A673 (cell line): Measurements from ENCODE around the gene STK11. TPM values are rescaled to one million over a fixed set of nuclear protein-coding genes. Genes with fewer than 3 reads are reported as not detected.
A peak's percentile ranks its signal among the peaks of the same experiment; 100 is the strongest.

Experiments used
- BruUV-seq: library from RNA; stranded (reverse); fragments of 400-500 nt; replicated peaks from 2 replicates; lab custom pipeline; 2021; lab: Mats Ljungman, UMichigan
- CTCF ChIA-PET: fragments of 300-600 bp; sonication (Branson Sonifier 250); formaldehyde crosslinking; loops from one replicate; lab custom pipeline; 2022; ENCODE audit warnings: antibody characterized with exemption; lab: Charles Lee
- POLR2A ChIA-PET: fragments of 300-600 bp; sonication (Branson Sonifier 250); formaldehyde crosslinking; loops from one replicate; lab custom pipeline; 2022; ENCODE audit warnings: antibody characterized with exemption; ENCODE audit not compliant: low non-redundant PET; lab: Charles Lee
- DNase-seq: peaks from one replicate; pipeline ENCODE4 v3.0.0-alpha.2; 2015; ENCODE audit warnings: low spot score
- H3K27ac ChIP-seq: fragments of 200-600 bp; sonication (generic); 2 replicates; pipeline ENCODE4 v1.5.1; 2016; ENCODE audit warnings: mixed run types, low read depth, mild to moderate bottlenecking, mixed read lengths, antibody characterized with exemption, low read length; ENCODE audit not compliant: poor library complexity, severe bottlenecking
- H3K27me3 ChIP-seq: fragments of 200-600 bp; sonication (generic); replicated peaks from 2 replicates; pipeline ENCODE4 v1.6.1; 2017; ENCODE audit warnings: mixed run types, low read depth, mild to moderate bottlenecking, mixed read lengths, antibody characterized with exemption, low read length; ENCODE audit not compliant: insufficient read depth, poor library complexity
- H3K36me3 ChIP-seq: fragments of 200-600 bp; sonication (generic); 2 replicates; pipeline ENCODE4 v1.6.1; 2016; ENCODE audit warnings: mixed run types, mild to moderate bottlenecking, mixed read lengths, antibody characterized with exemption, low read length; ENCODE audit not compliant: insufficient read depth, poor library complexity, severe bottlenecking
- H3K4me1 ChIP-seq: fragments of 200-600 bp; sonication (generic); 2 replicates; pipeline ENCODE4 v1.6.1; 2017; ENCODE audit warnings: mixed run types, mild to moderate bottlenecking, mixed read lengths, antibody characterized with exemption, low read length; ENCODE audit not compliant: insufficient read depth, poor library complexity, severe bottlenecking
- H3K4me3 ChIP-seq: fragments of 200-600 bp; sonication (generic); 2 replicates; pipeline ENCODE4 v1.5.1; 2016; ENCODE audit warnings: low read depth, mixed run types, mild to moderate bottlenecking, mixed read lengths, low read length; ENCODE audit not compliant: poor library complexity, severe bottlenecking
- H3K9me3 ChIP-seq: fragments of 200-600 bp; sonication (generic); 2 replicates; pipeline ENCODE4 v1.6.1; 2016; ENCODE audit warnings: mixed run types, low read depth, mild to moderate bottlenecking, mixed read lengths, antibody characterized with exemption, low read length; ENCODE audit not compliant: poor library complexity, severe bottlenecking
- CTCF ChIP-seq: fragments of 300-800, 200-600 bp; sonication (generic); conservative IDR thresholded peaks from 2 replicates; pipeline ENCODE4 v1.5.1; 2017; ENCODE audit warnings: low read depth, mild to moderate bottlenecking, antibody characterized with exemption, low read length, moderate library complexity, mixed read lengths
- EZH2 ChIP-seq: fragments of 200-600 bp; sonication (generic); IDR thresholded peaks from 2 replicates; pipeline ENCODE4 v1.6.1; 2017; ENCODE audit warnings: borderline replicate concordance, low read depth, mild to moderate bottlenecking, mixed read lengths, antibody characterized with exemption, low read length; ENCODE audit not compliant: poor library complexity, severe bottlenecking
- intact Hi-C: fragments of 100-400 bp; cut with micrococcal nuclease; formaldehyde crosslinking; loops from one replicate; pipeline ENCODE4 v1.10.0; 2022; ENCODE audit not compliant: unreplicated experiment
- total RNA-seq: library from RNA; stranded (reverse); gene quantifications from 2 replicates; pipeline ENCODE4 v1.2.3, GENCODE V29; 2021

The STK11 gene
- total RNA-seq, 1 experiment from 2014 or later = 64.9 TPM

DNA sequence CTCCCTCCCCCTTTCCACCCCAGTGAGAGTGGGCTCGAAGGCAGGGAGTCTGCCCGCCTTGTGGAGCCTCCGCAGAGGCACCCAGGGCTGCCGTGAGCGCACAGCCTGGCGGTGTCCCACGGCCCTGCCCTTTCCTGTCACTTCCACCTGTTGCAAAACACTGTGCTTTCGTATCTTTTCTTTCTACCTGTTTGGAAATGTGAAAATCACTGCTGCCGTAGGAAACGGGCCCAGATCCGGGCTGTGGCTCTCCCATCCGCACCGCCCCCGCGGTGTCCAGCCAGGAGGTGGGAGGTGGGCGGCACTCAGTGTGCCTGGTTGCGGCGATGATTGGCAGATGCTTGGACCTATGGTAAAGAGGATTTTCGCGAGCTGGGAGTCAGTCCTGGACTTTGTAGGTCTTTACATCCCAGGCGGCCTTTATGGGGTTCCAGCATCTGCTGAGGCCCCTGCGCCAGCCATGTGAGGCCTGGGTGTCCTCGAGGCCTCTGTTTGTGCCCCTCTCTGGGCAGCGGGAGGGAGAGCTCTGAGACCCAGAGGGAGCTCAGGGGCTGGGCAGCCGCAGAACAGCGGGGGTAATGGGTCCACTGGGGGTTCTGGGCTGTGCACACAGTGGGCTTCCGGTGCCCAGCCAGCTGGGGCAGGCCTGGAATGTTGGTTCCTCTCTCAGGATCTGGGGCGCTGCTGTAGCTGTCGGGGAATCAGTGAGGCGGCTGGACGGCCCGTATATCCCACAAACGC lies 6.1 kb downstream of the STK11 start:
- Histone ChIP-seq H3K4me1 (peaks cover 54% of the 10 kb centered on the region), H3K36me3 (peaks cover 3% of the 10 kb centered on the region), H3K27ac (peak overlapping the region; percentile 68), H3K4me3 (peak overlapping the region; percentile 34), H3K27me3 (no peaks in the 10 kb centered on the region), H3K9me3 (no peaks in the 10 kb centered on the region)
- ChIA-PET CTCF (interaction anchor here (0.7 kb wide), 2 partner anchors 8 to 42 kb away, joined by 7 to 9 read pairs; no protein-coding TSS in a partner anchor), POLR2A (interaction anchor here (0.8 kb wide), 1 partner anchor 57 kb away, joined by 3 read pairs; no protein-coding TSS in a partner anchor)
- intact Hi-C loops = loop anchor here (10.0 kb wide), 1 partner anchor 187 kb away; the partner anchor contains the start of genes CNN2, RNU6-2 and TMEM259
- DNase-seq = peak; percentile 90
- no TSS peak for BruUV-seq
- TF ChIP-seq EZH2 (no peak), CTCF (no peak)

DNA sequence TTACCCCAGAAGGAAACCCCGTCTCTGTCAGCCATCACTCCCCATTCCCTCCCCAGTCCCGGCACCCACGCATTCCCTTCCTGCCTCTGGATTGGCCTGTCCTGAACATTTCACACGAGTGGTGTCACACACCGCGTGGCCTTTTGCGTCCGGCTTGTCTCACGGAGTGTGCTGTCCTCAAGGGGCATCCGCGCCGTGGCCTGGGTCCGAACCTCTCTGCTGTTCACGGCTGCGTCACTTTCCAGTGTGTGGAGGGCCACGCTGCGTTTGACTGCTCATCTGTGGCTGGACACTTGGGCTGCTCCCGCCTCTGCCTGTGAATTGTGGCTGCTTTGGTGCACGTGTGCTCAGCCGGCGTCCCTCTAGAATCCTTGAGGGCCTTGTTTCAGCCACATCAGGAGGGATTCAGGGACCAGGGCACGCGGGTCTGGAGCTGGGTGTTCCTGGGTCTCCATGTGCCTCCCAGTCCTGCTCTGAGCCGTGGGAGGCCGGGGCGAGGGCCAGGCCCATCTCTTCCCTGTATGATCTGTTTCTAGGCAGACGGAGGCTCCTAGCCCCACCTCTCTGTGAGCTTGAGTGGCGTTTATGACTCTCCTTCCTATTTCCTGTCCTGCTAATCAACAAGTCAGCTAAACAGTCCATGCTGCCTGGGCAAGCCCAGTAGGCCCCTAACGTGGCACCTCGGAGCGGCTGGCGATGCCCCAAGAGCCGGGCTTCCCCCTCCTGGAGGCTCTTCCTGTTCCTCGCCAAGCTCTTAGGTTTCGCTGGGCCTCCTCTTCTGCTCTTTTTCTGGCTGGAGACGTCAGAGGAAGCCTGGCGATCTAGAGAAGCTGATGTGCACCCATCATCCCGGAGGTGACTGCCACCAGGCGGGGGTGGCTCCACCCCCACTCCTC lies 8.1 kb downstream of the STK11 start:
- H3K4me3 ChIP-seq = peak overlapping the region; percentile 2
- intact Hi-C loops = loop anchor here (10.0 kb wide), 1 partner anchor 189 kb away; the partner anchor contains the start of genes CNN2, RNU6-2 and TMEM259
- peak; percentile 92 for DNase-seq
- H3K27me3 ChIP-seq = no peaks in the 10 kb centered on the region
- peak overlapping the region; percentile 87 for H3K27ac ChIP-seq
- TF ChIP-seq CTCF (no peak), EZH2 (no peak)
- H3K9me3 ChIP-seq = no peaks in the 10 kb centered on the region
- H3K36me3 ChIP-seq = peaks cover 3% of the 10 kb centered on the region
- no TSS peak for BruUV-seq
- CTCF ChIA-PET = interaction anchor here (0.6 to 1.4 kb wide), 2 partner anchors 9 to 202 kb away, joined by 3 to 4 read pairs; no protein-coding TSS in a partner anchor
- POLR2A ChIA-PET = no interaction called here
- peaks cover 49% of the 10 kb centered on the region for H3K4me1 ChIP-seq

GRCh38 chr19:1214299-1214861 lies 8.8 kb downstream of the STK11 start:
- Histone ChIP-seq H3K4me1 (peaks cover 49% of the 10 kb centered on the region), H3K4me3 (no peak overlapping the region), H3K36me3 (peaks cover 3% of the 10 kb centered on the region), H3K27ac (peak overlapping the region; percentile 87), H3K27me3 (no peaks in the 10 kb centered on the region), H3K9me3 (no peaks in the 10 kb centered on the region)
- TF ChIP-seq EZH2 (no peak), CTCF (no peak)
- DNase-seq = no peak
- no TSS peak for BruUV-seq
- intact Hi-C loops = loop anchor here (10.0 kb wide), 1 partner anchor 190 kb away; the partner anchor contains the start of genes CNN2, RNU6-2 and TMEM259
- ChIA-PET CTCF (interaction anchor here (0.6 to 1.4 kb wide), 2 partner anchors 8 to 202 kb away, joined by 3 to 4 read pairs; no protein-coding TSS in a partner anchor), POLR2A (no interaction called here)
